ENCODE results near the gene BLMH.
"Not testable (repeated sequence)": the region's sequence is repeated elsewhere in the genome, so short reads cannot be mapped to it uniquely, and the experiment has no call there.

The BLMH gene

GRCh38 chr17:30217746-30218245 lies 73.9 kb downstream of the BLMH start:
- Mint-ChIP-seq H3K4me1 (peaks cover 16% of the 10 kb centered on the region), H3K27ac (no peak overlapping the region), H3K9me3 (no peaks in the 10 kb centered on the region), H3K27me3 (peaks cover 48% of the 10 kb centered on the region), H3K4me3 (no peak overlapping the region), H3K36me3 (no peaks in the 10 kb centered on the region)
- ATAC-seq, result no peak

DNA sequence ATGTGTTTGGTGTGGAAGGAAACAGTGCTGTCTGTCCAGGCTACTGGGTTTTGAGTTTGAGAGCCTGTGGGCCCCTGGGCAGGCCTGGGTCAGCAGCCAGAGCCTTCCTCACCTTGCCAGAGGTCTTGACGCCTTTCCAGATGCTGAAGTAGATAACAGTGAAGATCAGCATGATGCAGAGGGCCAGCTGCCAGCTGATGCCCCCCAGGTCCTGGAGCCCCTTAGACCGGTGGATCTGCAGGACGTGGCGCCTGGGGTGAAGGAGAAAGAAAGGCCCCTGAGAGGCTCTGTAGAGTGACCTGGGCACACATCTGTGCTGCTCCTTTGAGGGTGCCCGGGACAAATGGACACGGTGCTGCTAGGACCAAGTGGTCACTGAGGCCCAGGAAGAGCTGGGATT lies 74.7 kb downstream of the BLMH start:
- H3K4me3 Mint-ChIP-seq, result no peak overlapping the region

GRCh38 chr17:30212750-30213149 lies 79.0 kb downstream of the BLMH start:
- H3K36me3 Mint-ChIP-seq, result no peaks in the 10 kb centered on the region
- no peak overlapping the region for H3K4me3 Mint-ChIP-seq
- peak; percentile 90 for ATAC-seq
- H3K4me1 Mint-ChIP-seq, result peaks cover 26% of the 10 kb centered on the region
- peak overlapping the region; percentile 86 for H3K27ac Mint-ChIP-seq
- no peaks in the 10 kb centered on the region for H3K9me3 Mint-ChIP-seq
- peaks cover 49% of the 10 kb centered on the region for H3K27me3 Mint-ChIP-seq

More for the DNA sequence above, 74.7 kb downstream of the BLMH start:
- peaks cover 23% of the 10 kb centered on the region for H3K4me1 Mint-ChIP-seq
- H3K36me3 Mint-ChIP-seq, result no peaks in the 10 kb centered on the region
- peaks cover 46% of the 10 kb centered on the region for H3K27me3 Mint-ChIP-seq
- ATAC-seq, result no peak
- H3K9me3 Mint-ChIP-seq, result no peaks in the 10 kb centered on the region
- H3K27ac Mint-ChIP-seq, result no peak overlapping the region

DNA sequence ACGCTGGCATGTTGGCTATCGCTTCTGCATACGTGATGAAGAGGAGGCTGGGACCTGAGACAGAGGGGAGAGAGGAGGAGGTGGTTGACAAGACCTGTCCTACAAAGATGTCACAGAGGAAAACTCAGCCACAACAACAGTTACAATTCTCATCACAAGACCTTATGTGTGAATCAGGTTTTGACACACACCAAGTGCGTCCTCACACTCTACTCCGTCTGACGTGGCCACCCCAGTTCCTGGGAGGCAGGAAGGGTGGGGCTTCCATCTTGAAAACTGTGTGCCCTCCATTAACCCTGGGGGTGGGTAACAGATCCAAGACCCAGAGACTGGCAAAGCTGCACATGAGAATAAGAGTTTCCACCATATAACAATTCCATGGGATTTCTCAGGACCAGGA lies 80.4 kb downstream of the BLMH start:
- Mint-ChIP-seq H3K4me1 (peaks cover 30% of the 10 kb centered on the region), H3K4me3 (no peak overlapping the region), H3K9me3 (no peaks in the 10 kb centered on the region), H3K27me3 (peaks cover 53% of the 10 kb centered on the region), H3K36me3 (no peaks in the 10 kb centered on the region), H3K27ac (no peak overlapping the region)
- ATAC-seq, result no peak

- Mint-ChIP-seq H3K4me1 (peaks cover 30% of the 10 kb centered on the region), H3K4me3 (no peak overlapping the region), H3K27ac (no peak overlapping the region), H3K27me3 (peaks cover 52% of the 10 kb centered on the region), H3K36me3 (no peaks in the 10 kb centered on the region), H3K9me3 (no peaks in the 10 kb centered on the region)
- no peak for ATAC-seq
Measured at GRCh38 chr17:30210901-30211300, 80.8 kb downstream of the BLMH start.

DNA sequence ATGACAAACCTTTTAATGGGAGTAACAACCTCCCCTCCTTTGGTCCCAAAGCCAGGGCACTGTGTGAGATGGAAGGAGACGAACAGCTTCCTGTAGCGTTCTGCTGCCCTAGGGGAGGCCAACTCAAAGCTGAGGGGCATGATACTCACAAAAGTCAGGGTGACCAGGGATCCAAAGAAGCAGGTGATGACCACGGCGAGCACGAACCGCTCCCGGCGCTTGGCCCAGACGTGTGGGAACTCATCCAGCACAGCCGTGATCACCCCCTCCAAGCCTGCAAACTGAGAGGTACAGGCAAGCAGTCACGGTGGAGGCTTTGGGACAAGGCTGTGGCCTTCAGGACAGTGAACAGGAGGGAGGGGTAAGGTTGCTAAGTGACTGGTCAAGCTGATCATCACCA lies 81.4 kb downstream of the BLMH start:
- Mint-ChIP-seq H3K4me1 (peaks cover 30% of the 10 kb centered on the region), H3K27me3 (peaks cover 46% of the 10 kb centered on the region), H3K36me3 (no peaks in the 10 kb centered on the region), H3K4me3 (no peak overlapping the region), H3K27ac (no peak overlapping the region), H3K9me3 (no peaks in the 10 kb centered on the region)
- ATAC-seq, result no peak

DNA sequence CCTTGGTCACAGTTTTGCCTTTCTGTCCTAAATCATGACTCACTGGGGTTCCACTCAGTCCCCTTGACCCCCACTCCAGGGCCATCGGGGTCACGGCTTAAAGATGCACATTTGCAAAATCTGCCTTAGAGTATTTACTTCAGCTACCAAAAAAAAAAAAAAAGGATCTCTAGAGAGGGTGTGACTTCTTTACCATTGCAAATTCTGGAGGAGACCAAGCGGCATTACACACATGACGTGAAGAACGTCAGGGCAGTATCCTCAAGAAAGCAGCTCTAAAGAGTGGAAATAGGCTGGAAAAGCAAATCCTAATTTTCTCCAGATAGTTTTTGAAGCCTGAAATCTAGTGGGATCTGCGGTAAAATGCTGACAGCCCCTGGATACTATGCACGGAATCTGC lies 81.8 kb downstream of the BLMH start:
- H3K9me3 Mint-ChIP-seq, result no peaks in the 10 kb centered on the region
- no peak for ATAC-seq
- no peak overlapping the region for H3K4me3 Mint-ChIP-seq
- H3K27ac Mint-ChIP-seq, result no peak overlapping the region
- H3K36me3 Mint-ChIP-seq, result no peaks in the 10 kb centered on the region
- H3K4me1 Mint-ChIP-seq, result peaks cover 30% of the 10 kb centered on the region
- H3K27me3 Mint-ChIP-seq, result peaks cover 42% of the 10 kb centered on the region

GRCh38 chr17:30208214-30208613 lies 83.5 kb downstream of the BLMH start:
- no peaks in the 10 kb centered on the region for H3K9me3 Mint-ChIP-seq
- H3K4me3 Mint-ChIP-seq, result no peak overlapping the region
- H3K27ac Mint-ChIP-seq, result peak overlapping the region; percentile 6

DNA sequence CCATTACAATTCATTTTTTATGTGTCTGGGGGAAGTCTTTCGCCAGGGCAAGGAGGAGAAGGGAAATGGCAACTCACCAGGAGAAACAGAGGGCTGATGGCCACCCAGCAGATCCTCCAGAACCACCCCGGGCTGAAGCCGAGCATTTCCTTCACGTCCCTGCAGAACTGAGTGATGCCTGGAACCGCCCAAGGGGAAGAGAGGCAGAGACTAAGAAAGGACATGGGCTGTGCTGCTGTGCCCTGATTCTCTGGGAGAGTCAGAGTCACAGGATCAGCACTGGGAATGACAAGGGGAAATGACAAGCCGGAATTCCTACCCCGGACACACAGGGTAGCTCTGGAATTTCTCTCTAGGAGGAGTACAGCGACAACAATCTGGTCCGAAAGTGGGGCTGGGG lies 84.1 kb downstream of the BLMH start:
- no peaks in the 10 kb centered on the region for H3K9me3 Mint-ChIP-seq
- peaks cover 20% of the 10 kb centered on the region for H3K4me1 Mint-ChIP-seq
- H3K27me3 Mint-ChIP-seq, result peaks cover 49% of the 10 kb centered on the region
- no peak overlapping the region for H3K4me3 Mint-ChIP-seq
- no peak for ATAC-seq
- peak overlapping the region; percentile 6 for H3K27ac Mint-ChIP-seq
- no peaks in the 10 kb centered on the region for H3K36me3 Mint-ChIP-seq

More at GRCh38 chr17:30208214-30208613, 83.5 kb downstream of the BLMH start:
- ATAC-seq, result no peak
- no peaks in the 10 kb centered on the region for H3K36me3 Mint-ChIP-seq
- peaks cover 26% of the 10 kb centered on the region for H3K4me1 Mint-ChIP-seq
- H3K27me3 Mint-ChIP-seq, result peaks cover 43% of the 10 kb centered on the region

- Mint-ChIP-seq H3K27ac (no peak overlapping the region), H3K4me1 (peaks cover 12% of the 10 kb centered on the region), H3K9me3 (no peaks in the 10 kb centered on the region), H3K36me3 (no peaks in the 10 kb centered on the region), H3K27me3 (peaks cover 36% of the 10 kb centered on the region), H3K4me3 (no peak overlapping the region)
- no peak for ATAC-seq
Measured at GRCh38 chr17:30203471-30203981, 88.2 kb downstream of the BLMH start.

DNA sequence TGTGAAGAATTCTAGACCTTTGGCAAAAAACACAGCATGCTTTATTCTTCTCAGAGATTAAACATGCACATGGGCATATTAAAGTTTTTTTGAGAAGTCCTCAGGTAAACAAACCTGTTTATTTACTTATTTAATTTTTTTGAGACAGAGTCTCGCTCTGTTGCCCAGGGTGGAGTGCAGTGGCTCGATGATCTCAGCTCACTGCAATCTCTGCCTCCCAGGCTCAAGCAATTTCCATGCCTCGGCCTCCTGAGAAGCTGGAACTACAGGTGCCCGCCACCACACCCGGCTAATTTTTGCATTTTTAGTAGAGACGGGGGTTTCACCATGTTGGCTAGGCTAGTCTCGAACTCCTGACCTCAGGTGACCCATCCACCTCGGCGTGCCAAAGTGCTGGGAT lies 91.1 kb downstream of the BLMH start:
- H3K36me3 Mint-ChIP-seq, H3K27ac Mint-ChIP-seq, H3K9me3 Mint-ChIP-seq, ATAC-seq, H3K4me1 Mint-ChIP-seq, H3K4me3 Mint-ChIP-seq: not testable (repeated sequence)
- peaks cover 30% of the 10 kb centered on the region for H3K27me3 Mint-ChIP-seq

GRCh38 chr17:30200106-30200505 lies 91.6 kb downstream of the BLMH start:
- ATAC-seq, result no peak
- H3K9me3 Mint-ChIP-seq, result no peaks in the 10 kb centered on the region
- peaks cover 5% of the 10 kb centered on the region for H3K4me1 Mint-ChIP-seq
- no peak overlapping the region for H3K27ac Mint-ChIP-seq
- no peaks in the 10 kb centered on the region for H3K36me3 Mint-ChIP-seq
- H3K27me3 Mint-ChIP-seq, result peaks cover 30% of the 10 kb centered on the region
- H3K4me3 Mint-ChIP-seq, result no peak overlapping the region

GRCh38 chr17:30199600-30199999 lies 92.1 kb downstream of the BLMH start:
- Mint-ChIP-seq H3K9me3 (no peaks in the 10 kb centered on the region), H3K27ac (no peak overlapping the region), H3K4me3 (no peak overlapping the region), H3K4me1 (peaks cover 5% of the 10 kb centered on the region), H3K36me3 (no peaks in the 10 kb centered on the region), H3K27me3 (peaks cover 30% of the 10 kb centered on the region)
- ATAC-seq, result no peak
